Measurements from ENCODE around the gene CEP164. TPM values are rescaled to one million over a fixed set of nuclear protein-coding genes. Genes with fewer than 3 reads are reported as not detected.

CEP164 gene
- total RNA-seq, 1 donor from 2014 or later: 40.1 TPM

GRCh38 chr11:117371453-117371852 is 43.8 kb downstream of the CEP164 start:
- no peak for TF ChIP-seq CTCF (IDR thresholded peaks at IDR 0.05)
- no peak for DNase-seq (ENCODE audit: extremely low spot score, unreplicated experiment)
- Mint-ChIP-seq H3K9me3 (ENCODE audit: unreplicated experiment) (no peaks in the 10 kb centered on the region), H3K27me3 (ENCODE audit: unreplicated experiment) (no peaks in the 10 kb centered on the region), H3K27ac (ENCODE audit: unreplicated experiment) (no peak overlapping the region), H3K4me1 (ENCODE audit: unreplicated experiment) (no peaks in the 10 kb centered on the region), H3K36me3 (ENCODE audit: unreplicated experiment) (peaks cover 52% of the 10 kb centered on the region), H3K4me3 (ENCODE audit: unreplicated experiment) (no peak overlapping the region)

- DNase-seq (ENCODE audit: extremely low spot score, unreplicated experiment): no peak
- Mint-ChIP-seq H3K27ac (ENCODE audit: unreplicated experiment) (no peak overlapping the region), H3K4me3 (ENCODE audit: unreplicated experiment) (no peak overlapping the region), H3K27me3 (ENCODE audit: unreplicated experiment) (no peaks in the 10 kb centered on the region), H3K36me3 (ENCODE audit: unreplicated experiment) (peaks cover 58% of the 10 kb centered on the region), H3K9me3 (ENCODE audit: unreplicated experiment) (no peaks in the 10 kb centered on the region), H3K4me1 (ENCODE audit: unreplicated experiment) (no peaks in the 10 kb centered on the region)
- no peak for TF ChIP-seq CTCF (IDR thresholded peaks at IDR 0.05)
Observed at GRCh38 chr11:117374316-117375055, 46.8 kb downstream of the CEP164 start.

- no peaks in the 10 kb centered on the region for H3K9me3 Mint-ChIP-seq (ENCODE audit: unreplicated experiment)
- peaks cover 59% of the 10 kb centered on the region for H3K36me3 Mint-ChIP-seq (ENCODE audit: unreplicated experiment)
- no peak overlapping the region for H3K27ac Mint-ChIP-seq (ENCODE audit: unreplicated experiment)
- DNase-seq (ENCODE audit: extremely low spot score, unreplicated experiment): no peak
- no peak for TF ChIP-seq CTCF (IDR thresholded peaks at IDR 0.05)
- no peaks in the 10 kb centered on the region for H3K27me3 Mint-ChIP-seq (ENCODE audit: unreplicated experiment)
- no peak overlapping the region for H3K4me3 Mint-ChIP-seq (ENCODE audit: unreplicated experiment)
- H3K4me1 Mint-ChIP-seq (ENCODE audit: unreplicated experiment): no peaks in the 10 kb centered on the region
Observed at GRCh38 chr11:117375960-117376359, 48.3 kb downstream of the CEP164 start.

GRCh38 chr11:117376517-117376916 is 48.9 kb downstream of the CEP164 start:
- peaks cover 57% of the 10 kb centered on the region for H3K36me3 Mint-ChIP-seq (ENCODE audit: unreplicated experiment)
- H3K27ac Mint-ChIP-seq (ENCODE audit: unreplicated experiment): no peak overlapping the region
- H3K27me3 Mint-ChIP-seq (ENCODE audit: unreplicated experiment): no peaks in the 10 kb centered on the region
- H3K4me3 Mint-ChIP-seq (ENCODE audit: unreplicated experiment): no peak overlapping the region
- H3K4me1 Mint-ChIP-seq (ENCODE audit: unreplicated experiment): no peaks in the 10 kb centered on the region
- DNase-seq (ENCODE audit: extremely low spot score, unreplicated experiment): no peak
- TF ChIP-seq CTCF (IDR thresholded peaks at IDR 0.05): no peak
- no peaks in the 10 kb centered on the region for H3K9me3 Mint-ChIP-seq (ENCODE audit: unreplicated experiment)

DNA sequence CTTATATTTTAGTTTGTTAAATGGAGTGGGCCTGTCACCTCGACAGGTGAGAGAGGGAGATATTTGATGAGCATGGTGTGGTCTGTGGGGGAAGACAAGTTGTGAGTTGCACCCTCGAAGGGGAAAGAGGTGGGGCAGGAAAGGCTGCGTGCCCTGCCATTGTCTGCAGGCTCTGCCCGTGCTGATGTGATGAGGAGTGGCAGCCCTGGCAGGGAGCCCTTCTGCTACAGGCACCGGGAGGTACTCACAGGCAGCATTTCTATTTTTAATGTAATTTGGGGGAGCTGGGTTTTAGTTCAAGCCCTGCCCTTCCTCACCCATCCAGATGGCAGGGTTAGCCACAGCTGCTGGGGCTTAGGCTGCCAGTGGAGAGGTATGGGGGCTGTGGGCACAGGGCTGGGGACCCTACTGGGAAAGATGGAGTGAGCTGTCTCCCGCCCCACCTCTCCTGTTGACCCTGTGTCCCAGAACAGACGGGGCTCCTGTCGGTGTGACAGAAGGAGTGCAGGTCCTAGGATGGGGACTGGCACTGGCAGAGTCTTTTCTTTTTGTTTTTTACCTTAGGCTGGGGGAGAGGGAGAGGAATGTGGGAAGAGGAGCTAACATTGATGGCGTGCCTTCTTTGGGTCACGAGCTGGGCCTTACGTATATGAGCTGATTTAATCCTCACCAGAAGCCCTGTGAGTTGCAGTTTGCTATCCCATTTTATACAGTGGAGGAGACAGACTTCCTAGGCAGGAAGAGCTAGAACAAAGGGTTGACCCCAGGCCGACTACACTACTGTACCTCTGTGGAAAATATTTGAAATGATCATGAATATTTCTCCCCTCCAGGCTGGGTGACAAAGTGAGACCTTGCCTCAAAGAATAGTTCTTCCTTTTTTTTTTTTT is 51.6 kb downstream of the CEP164 start:
- Mint-ChIP-seq H3K9me3 (ENCODE audit: unreplicated experiment) (no peaks in the 10 kb centered on the region), H3K27ac (ENCODE audit: unreplicated experiment) (no peak overlapping the region), H3K36me3 (ENCODE audit: unreplicated experiment) (peaks cover 42% of the 10 kb centered on the region), H3K4me1 (ENCODE audit: unreplicated experiment) (no peaks in the 10 kb centered on the region), H3K27me3 (ENCODE audit: unreplicated experiment) (no peaks in the 10 kb centered on the region), H3K4me3 (ENCODE audit: unreplicated experiment) (no peak overlapping the region)
- TF ChIP-seq CTCF (IDR thresholded peaks at IDR 0.05): no peak
- DNase-seq (ENCODE audit: extremely low spot score, unreplicated experiment): no peak
